Measurements from ENCODE around the gene MEIOC. TPM values are rescaled to one million over a fixed set of nuclear protein-coding genes. Genes with fewer than 3 reads are reported as not detected.
A peak's percentile ranks its signal among the peaks of the same experiment; 100 is the strongest.
"Not testable (repeated sequence)": the region's sequence is repeated elsewhere in the genome, so short reads cannot be mapped to it uniquely, and the experiment has no call there.

The MEIOC gene
- total RNA-seq, 1 donor from 2014 or later, result not detected

DNA sequence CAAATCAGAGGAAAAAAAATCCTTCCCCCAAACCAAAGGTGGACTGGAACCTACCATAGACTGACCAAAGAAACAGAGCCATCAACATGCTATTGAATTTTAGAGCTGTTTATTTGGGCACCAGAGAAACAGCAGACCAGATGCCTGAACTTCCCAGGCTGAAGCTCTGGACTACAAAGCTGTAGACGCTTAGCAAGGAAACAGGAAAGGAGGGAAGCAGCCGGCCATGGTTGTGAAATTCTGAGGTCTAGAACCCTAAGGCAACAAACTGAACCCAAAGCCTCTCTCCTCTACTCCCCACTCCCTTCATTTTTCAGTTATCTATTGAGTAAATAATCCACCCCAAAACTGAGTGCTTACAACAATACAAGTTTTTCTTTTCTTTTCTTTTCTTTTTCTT is 45.4 kb upstream of the MEIOC start:
- no peak for DNase-seq (ENCODE audit: low spot score in 2 of 2)
- Histone ChIP-seq H3K4me3 (no peak overlapping the region), H3K27ac (peak overlapping the region in 1 of 2 donors; percentile 31), H3K9me3 (no peaks in the 10 kb centered on the region), H3K27me3 (no peaks in the 10 kb centered on the region), H3K4me1 (peaks cover 10 to 13% of the 10 kb centered on the region in 2 donors), H3K36me3 (no peaks in the 10 kb centered on the region)
- TF ChIP-seq CTCF (IDR thresholded peaks at IDR 0.05), result no peak
- intact Hi-C loops (cut with DNase I), result no loop called here

GRCh38 chr17:44614862-44615261 is 41.4 kb upstream of the MEIOC start:
- DNase-seq (ENCODE audit: low spot score in 2 of 2), result no peak
- H3K27ac ChIP-seq, result no peak overlapping the region
- H3K4me1 ChIP-seq, result peaks cover 0 to 4% of the 10 kb centered on the region in 2 donors
- TF ChIP-seq CTCF (IDR thresholded peaks at IDR 0.05), result no peak
- H3K36me3 ChIP-seq, result no peaks in the 10 kb centered on the region
- intact Hi-C loops (cut with DNase I), result no loop called here
- no peaks in the 10 kb centered on the region for H3K9me3 ChIP-seq
- no peaks in the 10 kb centered on the region for H3K27me3 ChIP-seq
- no peak overlapping the region for H3K4me3 ChIP-seq

- H3K4me3 ChIP-seq; intact Hi-C loops (cut with DNase I); H3K27ac ChIP-seq; H3K4me1 ChIP-seq; H3K27me3 ChIP-seq; H3K36me3 ChIP-seq; H3K9me3 ChIP-seq; DNase-seq (ENCODE audit: low spot score in 2 of 2): not testable (repeated sequence)
These were observed 37.6 kb upstream of the MEIOC start for GRCh38 chr17:44618652-44619051.

DNA sequence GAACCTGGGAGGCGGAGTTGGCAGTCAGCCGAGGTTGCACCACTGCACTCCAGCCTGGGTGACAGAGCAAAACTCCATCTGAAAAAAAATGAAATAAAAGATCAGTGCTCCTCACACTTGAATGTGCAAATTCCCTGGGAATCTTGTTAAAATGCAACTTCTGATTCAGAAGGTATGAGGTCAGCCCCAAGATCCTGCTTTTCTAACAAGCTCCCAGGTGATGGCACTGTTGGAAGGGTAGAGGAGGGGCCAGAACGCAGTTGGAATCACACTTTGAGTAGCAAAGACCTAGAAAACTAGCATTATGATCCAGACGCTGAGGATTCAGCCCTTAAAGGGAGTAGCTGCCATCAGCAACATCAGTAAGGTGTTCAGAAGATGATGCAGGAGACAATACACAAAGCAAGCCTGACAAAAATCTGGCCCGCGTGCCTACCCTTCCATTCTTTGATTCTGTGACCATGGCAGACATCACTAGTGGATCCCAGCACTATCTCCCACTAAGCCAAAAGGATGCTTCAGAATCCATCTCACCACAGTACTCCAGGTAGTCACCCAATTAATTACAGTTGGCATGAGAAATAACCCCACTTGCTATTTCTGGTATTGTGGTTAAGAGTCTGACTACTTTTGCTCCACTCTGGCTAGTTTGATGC is 33.1 kb upstream of the MEIOC start:
- H3K36me3 ChIP-seq, result no peaks in the 10 kb centered on the region
- no peaks in the 10 kb centered on the region for H3K4me1 ChIP-seq
- H3K9me3 ChIP-seq, result no peaks in the 10 kb centered on the region
- intact Hi-C loops (cut with DNase I), result no loop called here
- no peak overlapping the region for H3K4me3 ChIP-seq
- no peaks in the 10 kb centered on the region for H3K27me3 ChIP-seq
- H3K27ac ChIP-seq, result no peak overlapping the region
- no peak for DNase-seq (ENCODE audit: low spot score in 2 of 2)
- no peak for TF ChIP-seq CTCF (IDR thresholded peaks at IDR 0.05)

- no peaks in the 10 kb centered on the region for H3K27me3 ChIP-seq
- H3K4me3 ChIP-seq, result no peak overlapping the region
- no peaks in the 10 kb centered on the region for H3K36me3 ChIP-seq
- TF ChIP-seq CTCF (IDR thresholded peaks at IDR 0.05), result no peak
- H3K9me3 ChIP-seq, result no peaks in the 10 kb centered on the region
- H3K4me1 ChIP-seq, result no peaks in the 10 kb centered on the region
- DNase-seq (ENCODE audit: low spot score in 2 of 2), result no peak
- H3K27ac ChIP-seq, result no peak overlapping the region
- intact Hi-C loops (cut with DNase I), result no loop called here
These were observed 28.6 kb upstream of the MEIOC start for GRCh38 chr17:44627513-44628242.

Measured in ascending aorta (tissue), 2 donors.